ENCODE data around the gene PTPRC. TPM values are rescaled to one million over a fixed set of nuclear protein-coding genes. Genes with fewer than 3 reads are reported as not detected.

PTPRC gene
- total and polyA plus RNA-seq, 4 donors = 3.7 to 38.4 (median 8.5) TPM

- Histone ChIP-seq H3K27ac (ENCODE audit: low read depth, low read length) (no peak overlapping the region), H3K4me3 (ENCODE audit: low read depth, low read length) (no peak overlapping the region), H3K4me1 (ENCODE audit: control insufficient read depth, insufficient read depth, low read length) (peaks cover 3% of the 10 kb centered on the region), H3K27me3 (ENCODE audit: control insufficient read depth, insufficient read depth, low read length) (no peaks in the 10 kb centered on the region), H3K9me3 (ENCODE audit: control insufficient read depth, insufficient read depth, low read length) (no peaks in the 10 kb centered on the region), H3K36me3 (ENCODE audit: control insufficient read depth, insufficient read depth, low read length) (no peaks in the 10 kb centered on the region)
- DNase-seq (ENCODE audit: low read depth in 4 of 6, low spot score in 6 of 6) = no peak
- WGBS (ENCODE audit: insufficient coverage) = 95% methylated on average over 25 of the region's 31 CpGs
Observed at GRCh38 chr1:198679535-198680173, 40.8 kb downstream of the PTPRC start.

DNA sequence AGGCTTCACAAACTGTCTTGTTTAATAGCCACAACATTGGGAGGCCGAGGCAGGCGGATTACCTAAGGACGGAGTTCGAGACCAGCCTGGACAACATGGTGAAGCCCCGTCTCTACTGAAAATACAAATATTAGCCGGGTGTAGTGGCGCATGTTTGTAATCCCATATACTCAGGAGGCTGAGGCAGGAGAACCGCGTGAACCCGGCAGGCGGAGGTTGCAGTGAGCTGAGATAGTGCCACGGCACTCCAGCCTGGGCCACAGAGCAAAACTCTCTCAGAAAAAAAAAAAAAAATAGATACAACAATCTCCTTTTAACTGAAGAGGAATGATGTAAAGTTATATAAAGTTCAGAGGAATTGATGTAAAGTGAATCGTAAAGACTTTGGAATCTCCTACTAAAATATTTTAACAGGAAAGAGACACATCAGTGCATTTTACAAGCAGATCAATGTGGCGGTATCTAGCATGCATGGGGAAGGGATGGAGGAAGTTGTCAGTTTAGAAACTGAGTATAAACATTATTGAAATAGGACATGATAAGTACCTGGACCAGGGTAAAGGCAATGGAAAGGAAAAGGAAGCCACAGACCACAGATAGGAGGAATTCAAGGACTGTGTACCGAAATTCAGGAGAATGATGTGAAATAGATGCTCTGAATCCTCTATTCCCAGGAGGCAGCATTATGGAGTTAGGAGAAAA is 41.5 kb downstream of the PTPRC start:
- Histone ChIP-seq H3K4me3 (ENCODE audit: low read depth, low read length) (no peak overlapping the region), H3K36me3 (ENCODE audit: control insufficient read depth, insufficient read depth, low read length) (no peaks in the 10 kb centered on the region), H3K27me3 (ENCODE audit: control insufficient read depth, insufficient read depth, low read length) (no peaks in the 10 kb centered on the region), H3K9me3 (ENCODE audit: control insufficient read depth, insufficient read depth, low read length) (no peaks in the 10 kb centered on the region), H3K4me1 (ENCODE audit: control insufficient read depth, insufficient read depth, low read length) (peaks cover 3% of the 10 kb centered on the region), H3K27ac (ENCODE audit: low read depth, low read length) (no peak overlapping the region)
- no peak for DNase-seq (ENCODE audit: low read depth in 4 of 6, low spot score in 6 of 6)
- WGBS (ENCODE audit: insufficient coverage) = 96% methylated on average over 8 of the region's 15 CpGs

DNA sequence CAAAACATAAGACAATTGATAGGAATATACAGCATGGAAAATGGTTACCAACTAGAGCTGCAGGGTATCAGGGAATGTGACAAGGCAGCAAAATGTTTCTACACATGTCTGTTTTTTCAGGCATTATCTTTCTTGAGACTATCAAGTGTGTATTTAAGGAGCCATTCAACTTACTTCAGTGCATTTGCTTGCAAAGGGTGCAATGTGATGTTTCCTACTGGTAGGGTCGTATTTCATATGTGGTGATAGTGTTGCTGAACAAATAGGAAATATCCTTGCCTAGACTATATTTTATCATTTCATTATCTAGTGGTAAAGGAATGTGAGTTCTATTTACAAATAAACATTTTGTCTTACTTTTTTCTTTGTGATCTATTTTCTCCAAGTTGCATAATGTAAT is 42.4 kb downstream of the PTPRC start:
- no peaks in the 10 kb centered on the region for H3K36me3 ChIP-seq (ENCODE audit: control insufficient read depth, insufficient read depth, low read length)
- no CpG with 5 or more reads among the region's 1 CpG for WGBS (ENCODE audit: insufficient coverage)
- H3K27ac ChIP-seq (ENCODE audit: low read depth, low read length) = no peak overlapping the region
- DNase-seq (ENCODE audit: low read depth in 4 of 6, low spot score in 6 of 6) = peak in 2 of 6 donors; percentile 1 to 43
- no peak overlapping the region for H3K4me3 ChIP-seq (ENCODE audit: low read depth, low read length)
- H3K27me3 ChIP-seq (ENCODE audit: control insufficient read depth, insufficient read depth, low read length) = no peaks in the 10 kb centered on the region
- H3K9me3 ChIP-seq (ENCODE audit: control insufficient read depth, insufficient read depth, low read length) = no peaks in the 10 kb centered on the region
- H3K4me1 ChIP-seq (ENCODE audit: control insufficient read depth, insufficient read depth, low read length) = peaks cover 3% of the 10 kb centered on the region

- WGBS (ENCODE audit: insufficient coverage) = 0% methylated on average over 6 of the region's 7 CpGs
- Histone ChIP-seq H3K27ac (ENCODE audit: low read depth, low read length) (peak overlapping the region; percentile 64), H3K4me3 (ENCODE audit: low read depth, low read length) (no peak overlapping the region), H3K36me3 (ENCODE audit: control insufficient read depth, insufficient read depth, low read length) (no peaks in the 10 kb centered on the region), H3K27me3 (ENCODE audit: control insufficient read depth, insufficient read depth, low read length) (no peaks in the 10 kb centered on the region), H3K4me1 (ENCODE audit: control insufficient read depth, insufficient read depth, low read length) (peaks cover 3% of the 10 kb centered on the region), H3K9me3 (ENCODE audit: control insufficient read depth, insufficient read depth, low read length) (no peaks in the 10 kb centered on the region)
- peak; percentile 26 to 92 (median 59) for DNase-seq (ENCODE audit: low read depth in 4 of 6, low spot score in 6 of 6)
Observed at GRCh38 chr1:198681831-198682759, 43.3 kb downstream of the PTPRC start.

GRCh38 chr1:198682850-198683249 is 44.0 kb downstream of the PTPRC start:
- no peak overlapping the region for H3K4me3 ChIP-seq (ENCODE audit: low read depth, low read length)
- no peaks in the 10 kb centered on the region for H3K27me3 ChIP-seq (ENCODE audit: control insufficient read depth, insufficient read depth, low read length)
- no peaks in the 10 kb centered on the region for H3K36me3 ChIP-seq (ENCODE audit: control insufficient read depth, insufficient read depth, low read length)
- no peak overlapping the region for H3K27ac ChIP-seq (ENCODE audit: low read depth, low read length)
- WGBS (ENCODE audit: insufficient coverage) = no CpG with 5 or more reads among the region's 2 CpGs
- peaks cover 3% of the 10 kb centered on the region for H3K4me1 ChIP-seq (ENCODE audit: control insufficient read depth, insufficient read depth, low read length)
- H3K9me3 ChIP-seq (ENCODE audit: control insufficient read depth, insufficient read depth, low read length) = no peaks in the 10 kb centered on the region
- DNase-seq (ENCODE audit: low read depth in 4 of 6, low spot score in 6 of 6) = no peak

- Histone ChIP-seq H3K27ac (ENCODE audit: low read depth, low read length) (no peak overlapping the region), H3K27me3 (ENCODE audit: control insufficient read depth, insufficient read depth, low read length) (no peaks in the 10 kb centered on the region), H3K4me3 (ENCODE audit: low read depth, low read length) (no peak overlapping the region), H3K9me3 (ENCODE audit: control insufficient read depth, insufficient read depth, low read length) (no peaks in the 10 kb centered on the region), H3K4me1 (ENCODE audit: control insufficient read depth, insufficient read depth, low read length) (peaks cover 1% of the 10 kb centered on the region), H3K36me3 (ENCODE audit: control insufficient read depth, insufficient read depth, low read length) (no peaks in the 10 kb centered on the region)
- no peak for DNase-seq (ENCODE audit: low read depth in 4 of 6, low spot score in 6 of 6)
- WGBS (ENCODE audit: insufficient coverage) = 80% methylated on average over 1 of the region's 2 CpGs
Observed at GRCh38 chr1:198683449-198683848, 44.6 kb downstream of the PTPRC start.

DNA sequence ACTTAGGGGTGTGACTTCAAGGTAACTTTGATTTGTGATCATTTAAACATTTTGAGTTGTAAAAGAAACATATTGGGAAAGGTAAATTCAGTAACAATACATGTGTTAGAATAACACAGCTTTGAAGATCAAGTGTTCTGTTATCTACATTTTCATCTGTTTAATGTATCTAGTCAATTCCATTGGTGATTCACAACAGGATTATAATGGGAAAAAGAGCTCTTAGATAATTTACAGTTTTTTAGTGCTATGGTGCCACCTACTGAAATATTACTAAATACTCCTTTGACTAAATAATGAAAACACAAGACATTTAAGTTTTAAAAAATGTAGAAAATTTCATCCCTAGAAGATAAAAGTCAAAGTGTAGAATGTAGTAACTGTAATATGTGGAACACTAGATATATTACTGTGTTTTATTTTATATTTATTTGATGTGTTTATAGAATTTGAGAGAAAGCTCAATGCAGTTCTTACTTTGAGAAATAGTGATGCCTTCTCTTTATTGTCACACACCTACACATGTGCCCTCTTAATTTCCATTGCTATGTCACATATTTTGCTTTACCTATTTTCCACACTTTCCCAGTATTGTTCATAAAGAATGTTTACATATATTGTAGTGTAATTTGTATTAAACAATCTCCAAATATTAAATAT is 47.4 kb downstream of the PTPRC start:
- Histone ChIP-seq H3K36me3 (ENCODE audit: control insufficient read depth, insufficient read depth, low read length) (no peaks in the 10 kb centered on the region), H3K4me3 (ENCODE audit: low read depth, low read length) (no peak overlapping the region), H3K27me3 (ENCODE audit: control insufficient read depth, insufficient read depth, low read length) (no peaks in the 10 kb centered on the region), H3K4me1 (ENCODE audit: control insufficient read depth, insufficient read depth, low read length) (no peaks in the 10 kb centered on the region), H3K9me3 (ENCODE audit: control insufficient read depth, insufficient read depth, low read length) (no peaks in the 10 kb centered on the region), H3K27ac (ENCODE audit: low read depth, low read length) (no peak overlapping the region)
- peak in 3 of 6 donors; percentile 27 to 85 (median 66) for DNase-seq (ENCODE audit: low read depth in 4 of 6, low spot score in 6 of 6)

GRCh38 chr1:198687429-198687828 is 48.6 kb downstream of the PTPRC start:
- Histone ChIP-seq H3K4me3 (ENCODE audit: low read depth, low read length) (no peak overlapping the region), H3K27ac (ENCODE audit: low read depth, low read length) (no peak overlapping the region), H3K27me3 (ENCODE audit: control insufficient read depth, insufficient read depth, low read length) (no peaks in the 10 kb centered on the region), H3K36me3 (ENCODE audit: control insufficient read depth, insufficient read depth, low read length) (no peaks in the 10 kb centered on the region), H3K9me3 (ENCODE audit: control insufficient read depth, insufficient read depth, low read length) (no peaks in the 10 kb centered on the region), H3K4me1 (ENCODE audit: control insufficient read depth, insufficient read depth, low read length) (no peaks in the 10 kb centered on the region)
- no peak for DNase-seq (ENCODE audit: low read depth in 4 of 6, low spot score in 6 of 6)
- WGBS (ENCODE audit: insufficient coverage) = no CpG with 5 or more reads among the region's 4 CpGs

DNA sequence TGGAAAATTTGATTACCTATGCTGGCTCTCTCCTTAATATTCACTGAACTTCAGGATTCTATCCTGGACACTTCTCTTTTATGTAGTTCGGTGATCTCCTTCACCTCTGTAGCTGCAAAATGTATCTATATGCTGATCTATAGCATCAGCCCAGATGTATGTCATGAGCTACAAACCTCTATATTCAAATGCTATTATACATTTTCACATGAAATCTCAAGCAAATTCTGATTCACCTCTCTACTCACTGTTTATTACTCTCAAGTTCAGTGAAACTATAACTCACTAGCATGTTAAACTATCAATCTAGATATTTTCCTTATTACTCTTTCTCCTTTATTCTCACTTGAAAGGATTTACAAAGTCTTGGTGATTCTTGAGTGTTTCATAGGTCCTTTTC is 52.2 kb downstream of the PTPRC start:
- Histone ChIP-seq H3K4me1 (ENCODE audit: control insufficient read depth, insufficient read depth, low read length) (no peaks in the 10 kb centered on the region), H3K9me3 (ENCODE audit: control insufficient read depth, insufficient read depth, low read length) (no peaks in the 10 kb centered on the region), H3K27me3 (ENCODE audit: control insufficient read depth, insufficient read depth, low read length) (no peaks in the 10 kb centered on the region), H3K27ac (ENCODE audit: low read depth, low read length) (no peak overlapping the region), H3K36me3 (ENCODE audit: control insufficient read depth, insufficient read depth, low read length) (no peaks in the 10 kb centered on the region), H3K4me3 (ENCODE audit: low read depth, low read length) (no peak overlapping the region)
- WGBS (ENCODE audit: insufficient coverage) = 100% methylated on average over 1 of the region's 1 CpG
- no peak for DNase-seq (ENCODE audit: low read depth in 4 of 6, low spot score in 6 of 6)
